K562 (cell line): ENCODE data around the gene USP20. TPM values are rescaled to one million over a fixed set of nuclear protein-coding genes. Genes with fewer than 3 reads are reported as not detected.

Experiments used
- ARNT ChIP-seq, 2 experiments: fragments of 450-650 bp; IDR thresholded peaks; 2 replicates each; pipeline ENCODE4 v1.6.1; 2016; ENCODE audit warnings: mild to moderate bottlenecking in 1 of 2
- CEBPB ChIP-seq: fragments of 450-650 bp; IDR thresholded peaks from 2 replicates; pipeline ENCODE4 v1.6.1; 2016; ENCODE audit warnings: missing genetic modification characterization, missing compliant biosample characterization
- ETV1 ChIP-seq: fragments of 450-650 bp; conservative IDR thresholded peaks from 2 replicates; pipeline ENCODE4 v1.6.1; 2016; ENCODE audit warnings: missing genetic modification characterization, control low read depth, low read depth, missing compliant biosample characterization
- GTF2E2 ChIP-seq: fragments of 200-800 bp; sonication (Bioruptor generic); IDR thresholded peaks from 2 replicates; pipeline ENCODE4 v1.6.1; 2016; ENCODE audit warnings: missing genetic modification characterization, missing compliant biosample characterization
- HDAC1 ChIP-seq, 2 experiments: fragments of 450-650 bp; IDR thresholded peaks; 2 replicates each; pipeline ENCODE4 v1.6.1; 2016 to 2017; ENCODE audit warnings: inconsistent platforms in 1 of 2, mild to moderate bottlenecking in 1 of 2, moderate library complexity in 1 of 2
- HDAC6 ChIP-seq: IDR thresholded peaks from 2 replicates; pipeline ENCODE4 v1.6.1; 2012; ENCODE audit warnings: low read depth, mild to moderate bottlenecking, control low read depth, inconsistent platforms, low read length, moderate library complexity
- IFI16 ChIP-seq: fragments of 250-450 bp; sonication (Bioruptor Pico); IDR thresholded peaks from 2 replicates; pipeline ENCODE4 v2.1.2; 2022; ENCODE audit warnings: mild to moderate bottlenecking, inconsistent platforms
- MECOM ChIP-seq: fragments of 250-450 bp; sonication (Bioruptor Pico); IDR thresholded peaks from 2 replicates; pipeline ENCODE4 v1.8.0; 2022; ENCODE audit warnings: inconsistent platforms
- NONO ChIP-seq, 2 experiments: fragments of 200-400 bp in 1 of 2; fragments of 450-650 bp in 1 of 2; formaldehyde crosslinking in 1 of 2; IDR thresholded peaks; 2 replicates each; pipeline ENCODE4 v1.6.1; 2017; ENCODE audit warnings: low read depth in 2 of 2, mild to moderate bottlenecking in 2 of 2, moderate library complexity in 2 of 2, low read length in 1 of 2
- PURB ChIP-seq: sonication (generic); formaldehyde crosslinking; IDR thresholded peaks from 2 replicates; pipeline ENCODE4 v1.9.0; 2021; ENCODE audit warnings: low read depth, mild to moderate bottlenecking, missing genetic modification reagents
- RFX1 ChIP-seq: fragments of 450-650 bp; IDR thresholded peaks from 2 replicates; pipeline ENCODE4 v1.6.1; 2016; ENCODE audit warnings: mild to moderate bottlenecking, moderate library complexity
- YBX1 ChIP-seq: fragments of 450-650 bp; IDR thresholded peaks from 2 replicates; pipeline ENCODE4 v1.7.1; 2016; ENCODE audit warnings: mild to moderate bottlenecking
- ZBTB7A ChIP-seq: IDR thresholded peaks from 2 replicates; pipeline ENCODE4 v1.6.1; 2011; ENCODE audit warnings: low read depth, mild to moderate bottlenecking, low read length, moderate library complexity, borderline replicate concordance; ENCODE audit not compliant: control insufficient read depth
- ZNF586 ChIP-seq: fragments of 450-650 bp; formaldehyde crosslinking; conservative IDR thresholded peaks from 2 replicates; pipeline ENCODE4 v1.4.0; 2020; ENCODE audit warnings: mild to moderate bottlenecking, moderate library complexity
- ZNF79 ChIP-seq: fragments of 250-450 bp; sonication (Bioruptor Pico); IDR thresholded peaks from 2 replicates; pipeline ENCODE4 v1.4.0; 2020; ENCODE audit warnings: low read depth, mild to moderate bottlenecking, moderate library complexity
- polyA plus RNA-seq, 8 experiments: library from polyadenylated mRNA; depleted of rRNA in 4 of 8; stranded (reverse) in 5 of 8; unstranded in 3 of 8; fragments of >200 nt; fragmentation: Nextera tagmentation in 2 of 8; fragmentation: Illumina TruSeq in 1 of 8; extraction: Ambion mirVana in 2 of 8; extraction: Trizol in 1 of 8; gene quantifications; 2 replicates each; pipeline versions ENCODE4 v1.2.1 to v1.2.3, GENCODE V29; 2011 to 2014; ENCODE audit warnings: inconsistent platforms in 1 of 8, missing spikeins in 1 of 8
- total RNA-seq, 7 experiments: library from RNA; depleted of rRNA in 6 of 7; stranded (reverse); fragments of >200 nt in 6 of 7; fragmentation: Illumina TruSeq in 2 of 7; extraction: Trizol in 2 of 7; gene quantifications; 2 replicates each; pipeline versions ENCODE4 v1.2.1 to v1.2.3, GENCODE V29; 2011 to 2021; ENCODE audit warnings: low replicate concordance in 1 of 7
- TF ChIP-seq, protein P1 (sequence below): sonication (generic); formaldehyde crosslinking; IDR thresholded peaks from 2 replicates; pipeline ENCODE4 v1.4.0; 2020; ENCODE audit warnings: mild to moderate bottlenecking, missing genetic modification reagents
- TF ChIP-seq, protein P2 (sequence below): fragments of 250-450 bp; sonication (Bioruptor Pico); IDR thresholded peaks from 2 replicates; pipeline ENCODE4 v1.4.0; 2020; ENCODE audit warnings: mild to moderate bottlenecking, moderate library complexity
- TF ChIP-seq, protein P3 (sequence below): fragments of 250-450 bp; sonication (Bioruptor Pico); IDR thresholded peaks from 2 replicates; pipeline ENCODE4 v1.4.0; 2020; ENCODE audit warnings: mild to moderate bottlenecking, moderate library complexity
- TF ChIP-seq, protein P4 (sequence below): fragments of 450-650 bp; IDR thresholded peaks from 2 replicates; pipeline ENCODE4 v1.6.1; 2014; ENCODE audit warnings: low read depth, mild to moderate bottlenecking, moderate library complexity, borderline replicate concordance

USP20 gene
- total and polyA plus RNA-seq, 9 of the 15 experiments (the other 6 are each of a cell fraction or from before 2014, with no cell fraction given): 1.9 to 136 (median 49.1) TPM

DNA sequence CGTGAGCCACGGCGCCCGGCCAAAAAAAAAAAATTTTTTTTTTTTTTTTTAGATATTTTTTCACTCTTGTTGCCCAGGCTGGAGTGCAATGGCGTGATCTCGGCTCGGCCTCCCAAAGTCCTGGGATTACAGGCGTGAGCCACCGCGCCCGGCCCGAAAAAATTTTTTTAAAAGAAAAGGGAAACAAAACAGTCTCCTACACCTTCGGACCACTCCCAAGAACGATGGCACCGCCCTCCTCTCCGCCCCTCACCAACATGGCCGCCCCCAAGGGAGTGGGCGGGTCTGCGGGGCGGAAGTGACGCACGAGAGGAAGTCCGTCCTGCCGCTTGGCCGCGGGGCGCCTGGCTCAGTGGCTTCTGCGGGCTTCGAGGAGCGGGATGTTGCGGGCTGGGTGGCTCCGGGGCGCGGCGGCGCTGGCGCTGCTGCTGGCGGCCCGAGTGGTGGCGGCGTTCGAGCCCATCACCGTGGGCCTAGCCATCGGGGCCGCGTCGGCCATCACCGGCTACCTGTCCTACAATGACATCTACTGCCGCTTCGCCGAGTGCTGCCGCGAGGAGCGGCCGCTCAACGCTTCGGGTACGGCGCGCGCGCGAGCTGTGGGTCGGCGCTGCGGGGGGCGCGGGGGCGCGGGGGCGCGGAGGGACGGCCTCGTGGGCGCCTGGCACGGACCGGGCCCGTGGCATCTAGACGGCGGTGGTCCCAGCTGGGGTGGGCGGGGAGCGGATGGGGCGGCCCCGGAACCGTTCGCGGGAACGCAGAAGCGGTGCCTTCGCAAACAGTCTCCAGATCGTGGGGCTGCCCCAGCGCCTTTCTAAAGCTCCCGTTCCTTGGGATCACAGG lies 32.2 kb upstream of the USP20 start, which contains the start of gene TOR1B (continued):
- TF ChIP-seq, protein P1, sequence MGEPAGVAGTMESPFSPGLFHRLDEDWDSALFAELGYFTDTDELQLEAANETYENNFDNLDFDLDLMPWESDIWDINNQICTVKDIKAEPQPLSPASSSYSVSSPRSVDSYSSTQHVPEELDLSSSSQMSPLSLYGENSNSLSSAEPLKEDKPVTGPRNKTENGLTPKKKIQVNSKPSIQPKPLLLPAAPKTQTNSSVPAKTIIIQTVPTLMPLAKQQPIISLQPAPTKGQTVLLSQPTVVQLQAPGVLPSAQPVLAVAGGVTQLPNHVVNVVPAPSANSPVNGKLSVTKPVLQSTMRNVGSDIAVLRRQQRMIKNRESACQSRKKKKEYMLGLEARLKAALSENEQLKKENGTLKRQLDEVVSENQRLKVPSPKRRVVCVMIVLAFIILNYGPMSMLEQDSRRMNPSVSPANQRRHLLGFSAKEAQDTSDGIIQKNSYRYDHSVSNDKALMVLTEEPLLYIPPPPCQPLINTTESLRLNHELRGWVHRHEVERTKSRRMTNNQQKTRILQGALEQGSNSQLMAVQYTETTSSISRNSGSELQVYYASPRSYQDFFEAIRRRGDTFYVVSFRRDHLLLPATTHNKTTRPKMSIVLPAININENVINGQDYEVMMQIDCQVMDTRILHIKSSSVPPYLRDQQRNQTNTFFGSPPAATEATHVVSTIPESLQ (CRISPR knock-in tag): no peak
- TF ChIP-seq ZNF586 (CRISPR knock-in tag) (no peak), ETV1 (tag) (peak; percentile 71), ZNF79 (CRISPR knock-in tag) (no peak), PURB (CRISPR knock-in tag) (no peak), RFX1 (no peak), YBX1 (no peak), ARNT (IDR thresholded peaks at IDR 0.05) (no peak; a peak in 1 of 4 replicates), IFI16 (CRISPR knock-in tag) (no peak), MECOM (CRISPR knock-in tag) (no peak), CEBPB (tag) (no peak), ZBTB7A (peak; percentile 69; the same call in 1 of the 2 replicates), HDAC1 (IDR thresholded peaks at IDR 0.05) (peak in 1 of 2 experiments; percentile 94; a peak in 2 of 4 replicates), GTF2E2 (tag) (no peak), HDAC6 (no peak), NONO (IDR thresholded peaks at IDR 0.05; ENCODE audit: low read depth in 2 of 2, low read length in 1 of 2) (peak; percentile 63 to 94; a peak in 3 of 4 replicates)
- TF ChIP-seq, protein P2, sequence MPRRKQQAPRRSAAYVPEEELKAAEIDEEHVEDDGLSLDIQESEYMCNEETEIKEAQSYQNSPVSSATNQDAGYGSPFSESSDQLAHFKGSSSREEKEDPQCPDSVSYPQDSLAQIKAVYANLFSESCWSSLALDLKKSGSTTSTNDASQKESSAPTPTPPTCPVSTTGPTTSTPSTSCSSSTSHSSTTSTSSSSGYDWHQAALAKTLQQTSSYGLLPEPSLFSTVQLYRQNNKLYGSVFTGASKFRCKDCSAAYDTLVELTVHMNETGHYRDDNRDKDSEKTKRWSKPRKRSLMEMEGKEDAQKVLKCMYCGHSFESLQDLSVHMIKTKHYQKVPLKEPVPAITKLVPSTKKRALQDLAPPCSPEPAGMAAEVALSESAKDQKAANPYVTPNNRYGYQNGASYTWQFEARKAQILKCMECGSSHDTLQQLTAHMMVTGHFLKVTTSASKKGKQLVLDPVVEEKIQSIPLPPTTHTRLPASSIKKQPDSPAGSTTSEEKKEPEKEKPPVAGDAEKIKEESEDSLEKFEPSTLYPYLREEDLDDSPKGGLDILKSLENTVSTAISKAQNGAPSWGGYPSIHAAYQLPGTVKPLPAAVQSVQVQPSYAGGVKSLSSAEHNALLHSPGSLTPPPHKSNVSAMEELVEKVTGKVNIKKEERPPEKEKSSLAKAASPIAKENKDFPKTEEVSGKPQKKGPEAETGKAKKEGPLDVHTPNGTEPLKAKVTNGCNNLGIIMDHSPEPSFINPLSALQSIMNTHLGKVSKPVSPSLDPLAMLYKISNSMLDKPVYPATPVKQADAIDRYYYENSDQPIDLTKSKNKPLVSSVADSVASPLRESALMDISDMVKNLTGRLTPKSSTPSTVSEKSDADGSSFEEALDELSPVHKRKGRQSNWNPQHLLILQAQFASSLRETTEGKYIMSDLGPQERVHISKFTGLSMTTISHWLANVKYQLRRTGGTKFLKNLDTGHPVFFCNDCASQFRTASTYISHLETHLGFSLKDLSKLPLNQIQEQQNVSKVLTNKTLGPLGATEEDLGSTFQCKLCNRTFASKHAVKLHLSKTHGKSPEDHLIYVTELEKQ (CRISPR knock-in tag): no peak
- TF ChIP-seq, protein P3, sequence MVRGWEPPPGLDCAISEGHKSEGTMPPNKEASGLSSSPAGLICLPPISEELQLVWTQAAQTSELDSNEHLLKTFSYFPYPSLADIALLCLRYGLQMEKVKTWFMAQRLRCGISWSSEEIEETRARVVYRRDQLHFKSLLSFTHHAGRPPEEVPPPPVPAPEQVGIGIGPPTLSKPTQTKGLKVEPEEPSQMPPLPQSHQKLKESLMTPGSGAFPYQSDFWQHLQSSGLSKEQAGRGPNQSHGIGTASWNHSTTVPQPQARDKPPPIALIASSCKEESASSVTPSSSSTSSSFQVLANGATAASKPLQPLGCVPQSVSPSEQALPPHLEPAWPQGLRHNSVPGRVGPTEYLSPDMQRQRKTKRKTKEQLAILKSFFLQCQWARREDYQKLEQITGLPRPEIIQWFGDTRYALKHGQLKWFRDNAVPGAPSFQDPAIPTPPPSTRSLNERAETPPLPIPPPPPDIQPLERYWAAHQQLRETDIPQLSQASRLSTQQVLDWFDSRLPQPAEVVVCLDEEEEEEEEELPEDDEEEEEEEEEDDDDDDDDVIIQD (CRISPR knock-in tag): no peak
- TF ChIP-seq, protein P4, sequence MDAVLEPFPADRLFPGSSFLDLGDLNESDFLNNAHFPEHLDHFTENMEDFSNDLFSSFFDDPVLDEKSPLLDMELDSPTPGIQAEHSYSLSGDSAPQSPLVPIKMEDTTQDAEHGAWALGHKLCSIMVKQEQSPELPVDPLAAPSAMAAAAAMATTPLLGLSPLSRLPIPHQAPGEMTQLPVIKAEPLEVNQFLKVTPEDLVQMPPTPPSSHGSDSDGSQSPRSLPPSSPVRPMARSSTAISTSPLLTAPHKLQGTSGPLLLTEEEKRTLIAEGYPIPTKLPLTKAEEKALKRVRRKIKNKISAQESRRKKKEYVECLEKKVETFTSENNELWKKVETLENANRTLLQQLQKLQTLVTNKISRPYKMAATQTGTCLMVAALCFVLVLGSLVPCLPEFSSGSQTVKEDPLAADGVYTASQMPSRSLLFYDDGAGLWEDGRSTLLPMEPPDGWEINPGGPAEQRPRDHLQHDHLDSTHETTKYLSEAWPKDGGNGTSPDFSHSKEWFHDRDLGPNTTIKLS: no peak; the same call in 1 of the 2 replicates
